Stimulated activated CD4-positive, alpha-beta T cell treated with anti-CD3 and anti-CD28 coated beads, Interleukin-2, amount 100 ng/mL, for 4 hours (primary cell): ENCODE results near the gene TENM3.

ENCODE experiments used
- DNase-seq: peaks from one replicate; pipeline ENCODE4 v3.0.0-alpha.2; 2020; ENCODE audit warnings: low read depth

TENM3 gene

GRCh38 chr4:182694551-182694950 is 451.3 kb downstream of the TENM3 start:
- no peak for DNase-seq

DNA sequence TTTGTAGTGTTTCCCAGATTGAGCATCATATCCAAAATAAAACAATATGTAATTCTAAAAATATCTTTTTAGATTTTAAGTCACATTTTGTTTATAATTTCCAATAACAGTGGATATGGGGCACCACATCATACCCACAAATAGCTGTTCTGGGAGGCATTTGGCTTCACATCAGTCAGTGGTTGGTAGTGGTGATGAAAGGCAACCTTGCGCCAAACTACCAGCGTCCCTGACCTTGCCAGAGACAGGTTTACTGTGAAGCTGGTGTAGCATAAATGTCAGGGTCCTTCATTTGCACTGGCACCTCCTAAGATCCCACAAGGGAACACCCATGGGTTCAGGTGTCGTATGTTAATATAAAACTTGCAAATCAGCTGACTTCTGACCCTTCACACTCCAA is 451.8 kb downstream of the TENM3 start:
- DNase-seq = no peak

DNA sequence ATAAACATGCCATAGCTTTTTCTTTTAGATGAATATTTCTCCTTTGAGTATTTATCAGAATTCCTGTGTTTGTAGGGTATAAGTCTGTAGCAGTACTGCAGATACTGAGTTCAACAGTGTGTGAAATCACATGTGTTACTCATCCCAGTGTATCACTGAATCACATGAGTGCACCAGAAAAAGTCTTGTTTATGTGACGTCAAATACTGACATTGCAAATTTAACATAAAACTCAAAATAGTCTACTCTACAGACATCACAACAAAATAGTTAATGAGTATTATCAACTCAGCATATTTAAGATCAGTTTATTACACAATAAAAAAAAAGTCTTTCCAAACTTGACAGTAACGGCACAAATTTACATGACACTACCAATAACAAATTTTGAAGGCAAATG is 452.6 kb downstream of the TENM3 start:
- no peak for DNase-seq

GRCh38 chr4:182697094-182697493 is 453.9 kb downstream of the TENM3 start:
- DNase-seq = no peak

- DNase-seq = no peak
Measured at GRCh38 chr4:182698212-182698611, 455.0 kb downstream of the TENM3 start.

DNA sequence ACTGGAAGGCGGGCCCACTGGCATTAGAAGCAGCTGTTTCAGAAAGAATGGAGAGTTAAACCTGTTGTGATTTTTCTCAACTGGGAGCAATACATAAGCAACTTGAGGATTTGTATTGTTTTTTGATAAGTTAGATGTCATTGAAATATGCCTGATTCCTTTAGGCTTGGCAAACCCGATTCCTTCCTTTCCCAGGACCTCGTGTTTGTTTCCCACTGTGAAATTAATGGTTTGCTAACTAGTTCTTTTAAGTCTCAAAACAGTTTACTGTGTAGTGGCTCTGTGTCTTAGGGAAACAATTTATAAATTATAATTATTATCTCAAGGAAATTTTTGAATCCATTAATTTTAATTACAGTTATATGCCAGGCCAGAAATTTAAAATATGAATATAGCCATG is 456.0 kb downstream of the TENM3 start:
- no peak for DNase-seq

DNA sequence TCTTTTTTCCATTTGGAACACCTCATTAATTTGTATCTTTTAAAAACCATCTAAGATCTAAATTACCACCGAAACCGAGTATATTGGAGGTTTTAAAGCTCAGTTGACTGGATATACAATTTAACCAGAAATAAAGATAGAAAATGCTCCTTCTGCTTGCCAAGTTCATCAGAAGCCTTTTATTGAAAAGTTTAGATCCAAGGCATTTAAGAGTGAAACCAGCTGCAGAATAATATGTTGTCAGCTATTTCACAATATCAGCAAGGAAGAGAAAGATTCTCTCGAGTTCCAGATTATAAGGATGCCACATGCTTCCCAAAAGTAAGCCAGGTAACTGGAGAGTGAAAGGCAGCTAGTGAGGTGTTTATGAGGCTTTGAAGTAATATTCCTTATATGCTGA is 456.6 kb downstream of the TENM3 start:
- no peak for DNase-seq

DNA sequence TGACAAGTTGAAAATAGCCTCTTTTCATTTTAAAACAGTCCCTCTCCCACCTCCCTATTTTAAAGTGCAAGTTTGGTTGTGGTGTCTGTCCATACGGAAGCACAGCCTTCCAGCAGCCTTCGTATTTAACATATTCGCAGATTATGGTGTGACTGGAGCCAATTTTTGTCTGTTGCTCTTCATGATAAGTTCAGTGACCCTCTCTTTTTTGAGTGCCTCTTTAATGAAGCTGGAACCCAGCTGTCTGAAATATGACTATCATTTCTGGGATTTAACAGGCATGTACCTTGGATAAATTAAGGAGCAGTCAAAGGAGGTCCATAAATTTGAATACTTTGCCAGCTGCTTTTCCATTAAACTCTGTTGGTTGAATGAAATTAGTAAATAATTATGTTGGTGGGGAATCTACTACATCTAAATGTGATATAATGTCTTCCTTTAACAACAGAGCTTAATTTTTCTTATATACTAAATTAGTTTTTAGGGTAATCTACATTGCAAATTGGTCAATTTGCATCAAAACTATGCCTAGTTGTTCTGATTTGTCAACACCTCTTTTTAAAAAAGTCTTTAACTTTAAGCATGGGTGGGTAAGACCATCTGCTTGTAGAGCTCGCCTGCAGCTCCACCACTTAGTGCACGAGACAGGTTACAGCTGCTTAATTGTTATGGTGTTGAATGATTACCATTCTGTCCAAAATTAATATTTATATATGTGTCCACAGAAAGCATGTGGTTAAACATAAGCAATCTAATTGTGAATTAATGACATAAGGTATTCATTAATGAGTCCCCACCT is 457.4 kb downstream of the TENM3 start:
- DNase-seq = no peak

DNA sequence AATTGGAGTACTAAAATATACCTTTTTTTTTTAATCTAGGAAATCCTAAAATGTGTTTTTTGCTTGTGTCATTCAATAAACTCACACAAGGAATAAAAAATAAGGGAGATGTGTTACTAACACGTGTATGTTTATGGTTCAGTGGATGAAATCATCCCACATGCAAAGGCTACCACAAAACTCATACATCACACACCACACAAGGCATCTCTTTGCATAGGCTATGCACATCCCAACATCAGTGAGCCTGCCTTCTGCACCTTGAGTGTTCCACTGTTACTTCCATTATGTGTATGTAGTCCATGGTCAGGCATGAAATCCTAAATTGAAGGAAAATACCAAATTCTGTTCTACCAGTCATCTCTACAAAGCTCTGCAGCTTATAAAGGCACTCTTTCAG is 460.9 kb downstream of the TENM3 start:
- no peak for DNase-seq

- DNase-seq = no peak
Measured at GRCh38 chr4:182704948-182705347, 461.7 kb downstream of the TENM3 start.

DNA sequence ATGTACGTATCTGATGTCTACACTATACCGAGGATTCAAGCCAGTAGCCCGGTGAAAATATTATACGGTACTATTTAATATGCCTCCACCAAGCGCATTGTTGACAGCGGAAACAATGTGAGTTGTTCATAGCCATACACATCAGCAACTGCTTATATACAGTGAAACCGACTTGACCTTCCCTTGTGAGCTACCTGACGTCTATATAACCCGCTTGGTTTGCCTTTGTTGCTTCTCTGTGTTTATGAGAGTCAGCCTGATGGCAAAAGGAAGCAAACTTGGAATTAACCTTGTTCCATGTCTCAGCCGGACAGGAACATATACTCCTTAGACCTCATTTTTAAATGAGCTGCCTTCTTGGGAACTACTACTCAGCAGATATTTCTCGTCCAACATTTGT is 462.2 kb downstream of the TENM3 start:
- DNase-seq = no peak

DNA sequence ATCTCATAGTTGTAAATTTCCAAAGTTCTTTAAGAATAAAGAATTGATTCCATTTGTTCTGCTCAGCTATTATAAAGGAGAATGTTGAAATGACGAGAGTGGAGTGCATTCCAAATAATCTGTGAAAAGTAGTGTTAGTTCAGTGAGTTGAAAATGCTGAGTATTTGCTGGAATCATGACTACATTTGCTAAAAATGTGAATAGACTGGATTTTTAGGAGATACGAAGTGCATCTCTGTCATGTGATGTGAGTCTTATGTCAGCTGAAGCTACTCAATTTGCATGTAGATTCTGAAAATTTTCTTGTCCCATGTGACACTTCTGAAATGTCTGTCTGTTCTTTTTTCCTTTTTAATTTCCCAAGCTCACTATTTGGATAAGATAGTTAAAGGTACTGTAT is 468.0 kb downstream of the TENM3 start:
- DNase-seq = no peak

DNA sequence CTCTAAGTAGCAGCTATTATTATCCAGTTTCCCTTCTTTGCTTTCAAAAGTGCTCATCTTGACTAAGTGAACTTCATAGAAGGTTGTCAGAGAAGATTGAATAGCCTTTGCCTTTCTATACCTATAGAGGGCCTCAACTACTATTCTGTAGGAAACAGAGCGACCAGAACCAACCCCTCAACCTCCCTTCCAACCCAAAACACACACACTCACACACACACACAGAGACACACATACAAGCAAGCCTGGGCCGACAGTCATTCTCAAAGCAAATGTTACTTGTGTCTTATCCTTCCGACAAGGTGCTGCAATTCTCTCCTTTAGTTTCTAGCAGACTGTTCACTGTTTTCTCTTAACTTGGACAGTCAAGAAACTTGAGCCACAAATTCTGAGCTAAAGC is 472.3 kb downstream of the TENM3 start:
- no peak for DNase-seq

GRCh38 chr4:182716192-182716591 is 473.0 kb downstream of the TENM3 start:
- no peak for DNase-seq

GRCh38 chr4:182717788-182718583 is 474.8 kb downstream of the TENM3 start:
- DNase-seq = no peak

- no peak for DNase-seq
Measured at GRCh38 chr4:182724414-182724813, 481.2 kb downstream of the TENM3 start.

GRCh38 chr4:182729516-182729915 is 486.3 kb downstream of the TENM3 start:
- no peak for DNase-seq

GRCh38 chr4:182730791-182731190 is 487.6 kb downstream of the TENM3 start:
- DNase-seq = no peak

GRCh38 chr4:182736207-182736606 is 493.0 kb downstream of the TENM3 start:
- no peak for DNase-seq

DNA sequence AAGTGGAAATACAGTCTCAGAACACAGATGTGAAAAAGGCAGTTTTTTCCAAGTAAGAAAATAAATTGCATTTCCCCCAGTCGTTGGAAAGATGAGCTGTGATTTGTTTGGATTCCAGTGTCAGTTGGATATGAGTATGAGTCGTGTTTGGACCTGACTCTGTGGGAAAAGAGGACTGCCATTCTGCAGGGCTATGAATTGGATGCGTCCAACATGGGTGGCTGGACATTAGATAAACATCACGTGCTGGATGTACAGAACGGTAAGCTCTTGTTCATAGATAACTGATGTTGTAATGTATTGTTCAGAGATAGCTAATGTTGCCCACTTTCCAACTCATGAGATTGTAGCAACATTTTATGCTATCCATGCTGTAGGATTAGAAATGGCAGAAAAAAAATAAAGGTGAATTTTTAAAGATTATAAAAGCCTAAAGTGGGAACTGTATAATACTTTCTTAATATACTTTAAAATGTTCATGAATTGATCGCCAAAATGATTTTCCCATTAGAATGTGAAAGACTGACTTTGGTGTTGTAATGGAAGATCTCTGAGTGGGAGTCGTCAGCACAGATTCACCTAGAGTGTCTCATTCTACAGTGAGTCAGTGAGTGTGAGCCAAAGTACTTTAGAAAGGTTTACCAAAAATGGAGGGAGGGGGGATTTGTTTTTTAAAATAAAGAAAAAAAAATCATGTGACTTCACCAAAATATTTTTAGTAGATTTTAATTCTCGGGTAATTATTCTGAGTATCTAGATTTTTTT is 495.3 kb downstream of the TENM3 start:
- DNase-seq = no peak

GRCh38 chr4:182740256-182740655 is 497.1 kb downstream of the TENM3 start:
- DNase-seq = no peak

- DNase-seq = no peak
Measured at GRCh38 chr4:182741054-182741453, 497.9 kb downstream of the TENM3 start.

DNA sequence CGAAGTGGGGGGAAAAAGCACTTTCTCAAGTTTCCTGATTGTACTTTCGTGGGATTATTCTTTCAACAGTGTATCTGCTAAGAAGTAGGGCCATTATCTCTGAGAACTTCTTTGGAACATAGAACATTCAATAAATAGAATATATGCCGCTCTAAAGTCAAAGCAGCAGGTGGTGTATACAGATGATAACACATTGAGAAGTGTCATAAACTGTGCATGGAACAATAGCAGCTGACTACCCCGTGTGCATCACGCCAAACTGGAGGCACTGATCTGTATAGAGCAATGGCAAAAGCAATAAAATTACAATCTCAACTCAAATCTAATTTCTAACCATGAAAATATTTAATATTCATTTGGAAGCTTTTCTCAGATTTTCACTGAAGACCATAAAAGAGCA is 498.7 kb downstream of the TENM3 start:
- no peak for DNase-seq
